BJ (cell line): Measurements from ENCODE around the gene SWAP70. TPM values are rescaled to one million over a fixed set of nuclear protein-coding genes. Genes with fewer than 3 reads are reported as not detected.
"Not testable (repeated sequence)": the region's sequence is repeated elsewhere in the genome, so short reads cannot be mapped to it uniquely, and the experiment has no call there.

ENCODE experiments used
- CTCF ChIA-PET: fragments of 350-600 bp; formaldehyde crosslinking; extraction: SDS; loops from one replicate; lab custom pipeline; 2021; ENCODE audit warnings: antibody characterized with exemption, inconsistent platforms; lab: Yijun Ruan, JAX
- POLR2A ChIA-PET: fragments of 300-600 bp; sonication (Branson Sonifier 250); formaldehyde crosslinking; extraction: SDS; loops from one replicate; lab custom pipeline; 2021; ENCODE audit warnings: antibody characterized with exemption; lab: Charles Lee
- DNase-seq: peaks from one replicate; pipeline ENCODE4 v3.0.0-alpha.2; 2011; ENCODE audit warnings: low read depth
- H3K27me3 ChIP-seq: 2 replicates; pipeline ENCODE4 v1.6.0; 2011; ENCODE audit warnings: low read length; ENCODE audit not compliant: control insufficient read depth, insufficient read depth
- H3K36me3 ChIP-seq: 2 replicates; pipeline ENCODE4 v1.5.1; 2011; ENCODE audit warnings: low read length; ENCODE audit not compliant: control insufficient read depth, insufficient read depth
- H3K4me3 ChIP-seq: 2 replicates; pipeline ENCODE4 v1.5.1; 2011; ENCODE audit warnings: low read depth, mild to moderate bottlenecking, control low read depth, low read length
- polyA plus RNA-seq: library from polyadenylated mRNA; depleted of rRNA; stranded (reverse); fragments of >200 nt; gene quantifications from 2 replicates; pipeline ENCODE4 v1.2.3, GENCODE V29; 2011
- TF ChIP-seq, protein P1 (sequence below): IDR thresholded peaks from 2 replicates; pipeline ENCODE4 v1.5.1; 2011; ENCODE audit warnings: low read depth, mild to moderate bottlenecking, control low read depth, inconsistent platforms, low read length, moderate library complexity; ENCODE audit not compliant: insufficient read depth

Gene SWAP70
- polyA plus RNA-seq, 1 experiment: 16.6 TPM

GRCh38 chr11:9703280-9703679, 39.4 kb downstream of the SWAP70 start:
- no peak overlapping the region for H3K4me3 ChIP-seq
- no peaks in the 10 kb centered on the region for H3K27me3 ChIP-seq
- no peak for DNase-seq
- CTCF ChIA-PET: no interaction called here
- POLR2A ChIA-PET: no interaction called here
- H3K36me3 ChIP-seq: no peaks in the 10 kb centered on the region
- TF ChIP-seq, protein P1, sequence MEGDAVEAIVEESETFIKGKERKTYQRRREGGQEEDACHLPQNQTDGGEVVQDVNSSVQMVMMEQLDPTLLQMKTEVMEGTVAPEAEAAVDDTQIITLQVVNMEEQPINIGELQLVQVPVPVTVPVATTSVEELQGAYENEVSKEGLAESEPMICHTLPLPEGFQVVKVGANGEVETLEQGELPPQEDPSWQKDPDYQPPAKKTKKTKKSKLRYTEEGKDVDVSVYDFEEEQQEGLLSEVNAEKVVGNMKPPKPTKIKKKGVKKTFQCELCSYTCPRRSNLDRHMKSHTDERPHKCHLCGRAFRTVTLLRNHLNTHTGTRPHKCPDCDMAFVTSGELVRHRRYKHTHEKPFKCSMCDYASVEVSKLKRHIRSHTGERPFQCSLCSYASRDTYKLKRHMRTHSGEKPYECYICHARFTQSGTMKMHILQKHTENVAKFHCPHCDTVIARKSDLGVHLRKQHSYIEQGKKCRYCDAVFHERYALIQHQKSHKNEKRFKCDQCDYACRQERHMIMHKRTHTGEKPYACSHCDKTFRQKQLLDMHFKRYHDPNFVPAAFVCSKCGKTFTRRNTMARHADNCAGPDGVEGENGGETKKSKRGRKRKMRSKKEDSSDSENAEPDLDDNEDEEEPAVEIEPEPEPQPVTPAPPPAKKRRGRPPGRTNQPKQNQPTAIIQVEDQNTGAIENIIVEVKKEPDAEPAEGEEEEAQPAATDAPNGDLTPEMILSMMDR: no peak

GRCh38 chr11:9704037-9704436, 40.2 kb downstream of the SWAP70 start:
- ChIA-PET POLR2A (no interaction called here), CTCF (no interaction called here)
- TF ChIP-seq, protein P1: no peak
- Histone ChIP-seq H3K27me3 (no peaks in the 10 kb centered on the region), H3K36me3 (no peaks in the 10 kb centered on the region), H3K4me3 (no peak overlapping the region)
- no peak for DNase-seq

DNA sequence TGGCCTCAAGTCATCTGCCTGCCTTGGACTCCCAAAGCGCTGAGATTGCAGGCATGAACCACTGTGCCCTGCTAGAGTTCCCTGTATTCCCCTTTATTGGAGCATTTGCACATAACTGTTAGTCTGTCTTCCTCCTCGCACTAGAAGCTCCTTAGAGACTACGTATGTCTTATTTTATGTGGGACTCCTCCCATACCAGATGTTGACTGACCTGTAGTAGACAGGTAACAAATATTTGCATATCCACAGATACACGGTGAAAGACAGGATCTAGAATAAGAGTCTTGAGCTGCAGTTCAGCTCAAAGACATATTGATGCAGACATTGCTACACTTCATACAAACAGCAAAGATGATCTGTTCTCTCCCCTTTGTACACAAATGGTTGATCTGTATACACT, 40.7 kb downstream of the SWAP70 start:
- no peak for DNase-seq
- H3K4me3 ChIP-seq: no peak overlapping the region
- no peaks in the 10 kb centered on the region for H3K27me3 ChIP-seq
- no peaks in the 10 kb centered on the region for H3K36me3 ChIP-seq
- ChIA-PET POLR2A (no interaction called here), CTCF (interaction anchor here (0.5 kb wide), 1 partner anchor 30 kb away, joined by 3 read pairs; no protein-coding TSS in a partner anchor)
- TF ChIP-seq, protein P1: no peak

GRCh38 chr11:9705361-9705760, 41.5 kb downstream of the SWAP70 start:
- H3K36me3 ChIP-seq, DNase-seq, H3K4me3 ChIP-seq, H3K27me3 ChIP-seq, CTCF ChIA-PET, POLR2A ChIA-PET: not testable (repeated sequence)

DNA sequence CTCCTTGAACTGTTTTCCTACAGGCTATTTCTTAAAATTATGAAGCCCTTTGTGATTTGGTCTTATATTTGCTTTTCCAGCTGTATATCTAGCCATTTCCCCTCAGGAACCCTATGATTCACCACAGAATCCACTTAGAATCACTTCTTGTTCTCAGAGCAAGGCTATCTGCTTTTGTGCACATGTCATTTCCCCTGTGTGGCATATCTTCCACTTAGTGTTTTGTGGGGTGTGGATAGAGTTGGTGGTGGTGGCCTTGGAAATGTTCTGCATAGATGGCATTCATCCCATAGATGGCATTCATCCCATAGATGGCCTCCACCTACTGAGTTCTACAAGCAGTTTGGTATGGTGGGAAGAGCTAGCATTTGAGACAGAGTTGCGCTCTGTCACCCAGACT, 44.7 kb downstream of the SWAP70 start:
- no peaks in the 10 kb centered on the region for H3K27me3 ChIP-seq
- H3K4me3 ChIP-seq: no peak overlapping the region
- POLR2A ChIA-PET: no interaction called here
- CTCF ChIA-PET: interaction anchor here (0.7 to 1.5 kb wide), 4 partner anchors 18 to 261 kb away, joined by 3 to 4 read pairs (median 4); no protein-coding TSS in a partner anchor
- no peak for DNase-seq
- H3K36me3 ChIP-seq: 0 out of 2 replicates have a peak, but pooled peaks cover 1% of the 10 kb centered on the region
- TF ChIP-seq, protein P1: no peak

- DNase-seq: no peak
- CTCF ChIA-PET: interaction anchor here (0.6 kb wide), 1 partner anchor 43 kb away, joined by 3 read pairs; no protein-coding TSS in a partner anchor
- TF ChIP-seq, protein P1: no peak
- Histone ChIP-seq H3K27me3 (no peaks in the 10 kb centered on the region), H3K36me3 (peaks cover 2% of the 10 kb centered on the region), H3K4me3 (no peak overlapping the region)
- POLR2A ChIA-PET: no interaction called here
Measured at GRCh38 chr11:9710223-9710622, 46.3 kb downstream of the SWAP70 start.
